GM23338 (cell line): ENCODE results near the gene MYF5. TPM values are rescaled to one million over a fixed set of nuclear protein-coding genes. Genes with fewer than 3 reads are reported as not detected.
A peak's percentile ranks its signal among the peaks of the same experiment; 100 is the strongest.

Experiments
- ATAC-seq: fragments of 200-7000 bp; cut with Tn5 transposase; 3 replicates; pipeline ENCODE4 v1.9.1; 2020
- DNase-seq: peaks from one replicate; pipeline ENCODE4 v3.0.0-alpha.2; 2015; ENCODE audit warnings: low spot score
- H2AFZ ChIP-seq: fragments of 200-600 bp; sonication (generic); 2 replicates; pipeline ENCODE4 v1.8.0; 2016; ENCODE audit warnings: antibody characterized with exemption, mild to moderate bottlenecking, moderate library complexity
- H3F3A ChIP-seq: fragments of 200-600 bp; sonication (generic); replicated peaks from 2 replicates; pipeline ENCODE4 v1.8.0; 2017; ENCODE audit warnings: antibody characterized with exemption, mixed run types, low read depth
- H3K27ac ChIP-seq: fragments of 200-600 bp; sonication (generic); 2 replicates; pipeline ENCODE4 v1.6.1; 2016; ENCODE audit warnings: low read depth
- H3K27me3 ChIP-seq: fragments of 200-600 bp; sonication (generic); 2 replicates; pipeline ENCODE4 v1.8.0; 2016; ENCODE audit warnings: mild to moderate bottlenecking, mixed run types, moderate library complexity; ENCODE audit not compliant: insufficient read depth
- H3K36me3 ChIP-seq: fragments of 200-600 bp; sonication (generic); 2 replicates; pipeline ENCODE4 v1.8.0; 2016; ENCODE audit warnings: mild to moderate bottlenecking; ENCODE audit not compliant: insufficient read depth
- H3K4me1 ChIP-seq: fragments of 200-600 bp; sonication (generic); 2 replicates; pipeline ENCODE4 v1.8.0; 2016; ENCODE audit warnings: mild to moderate bottlenecking, moderate library complexity; ENCODE audit not compliant: insufficient read depth
- H3K4me2 ChIP-seq: fragments of 200-600 bp; sonication (generic); 2 replicates; pipeline ENCODE4 v1.7.1; 2017; ENCODE audit warnings: mixed run types
- H3K4me3 ChIP-seq: fragments of 200-600 bp; sonication (generic); 2 replicates; pipeline ENCODE4 v1.6.1; 2016; ENCODE audit warnings: mixed run types
- H3K79me2 ChIP-seq: fragments of 200-600 bp; sonication (generic); replicated peaks from 2 replicates; pipeline ENCODE4 v1.8.0; 2017; ENCODE audit warnings: mild to moderate bottlenecking; ENCODE audit not compliant: insufficient read depth
- H3K9me2 ChIP-seq: fragments of 200-600 bp; sonication (generic); 2 replicates; pipeline ENCODE4 v1.8.0; 2017; ENCODE audit not compliant: insufficient read depth
- H4K20me1 ChIP-seq: fragments of 200-600 bp; sonication (generic); replicated peaks from 2 replicates; pipeline ENCODE4 v1.8.0; 2017; ENCODE audit warnings: mild to moderate bottlenecking; ENCODE audit not compliant: insufficient read depth
- H3K27ac Mint-ChIP-seq: 2 replicates; pipeline ENCODE4 v1.8.0; 2020; ENCODE audit warnings: inconsistent platforms, mild to moderate bottlenecking, moderate library complexity, mixed read lengths
- H3K27me3 Mint-ChIP-seq: 3 replicates; pipeline ENCODE4 v1.8.0; 2022; ENCODE audit warnings: low read depth, mild to moderate bottlenecking, moderate library complexity, mixed read lengths, inconsistent platforms; ENCODE audit not compliant: insufficient read depth, poor library complexity
- H3K36me3 Mint-ChIP-seq: 3 replicates; pipeline ENCODE4 v1.8.0; 2021; ENCODE audit warnings: low read depth, mild to moderate bottlenecking, inconsistent platforms, moderate library complexity, mixed read lengths
- H3K4me1 Mint-ChIP-seq: 3 replicates; pipeline ENCODE4 v1.8.0; 2020; ENCODE audit warnings: mild to moderate bottlenecking, inconsistent platforms, mixed read lengths
- H3K4me3 Mint-ChIP-seq: 3 replicates; pipeline ENCODE4 v1.8.0; 2021; ENCODE audit warnings: moderate library complexity, mild to moderate bottlenecking, inconsistent platforms, mixed read lengths
- H3K9me3 Mint-ChIP-seq: 3 replicates; pipeline ENCODE4 v1.8.0; 2020; ENCODE audit warnings: moderate library complexity, mild to moderate bottlenecking, inconsistent platforms, mixed read lengths
- CREB1 ChIP-seq: fragments of 250-450 bp; sonication (Bioruptor Pico); IDR thresholded peaks from 2 replicates; pipeline ENCODE4 v1.5.0; 2020; ENCODE audit warnings: low read depth, mild to moderate bottlenecking, moderate library complexity
- EZH2phosphoT487 ChIP-seq: fragments of 200-600 bp; sonication (generic); IDR thresholded peaks from one replicate; pipeline ENCODE4 v1.8.1; 2018; ENCODE audit warnings: antibody characterized with exemption; ENCODE audit not compliant: unreplicated experiment
- NANOG ChIP-seq: IDR thresholded peaks from 2 replicates; pipeline ENCODE4 v1.6.1; 2016; ENCODE audit warnings: antibody characterized with exemption, borderline replicate concordance
- POLR2AphosphoS5 ChIP-seq: IDR thresholded peaks from 2 replicates; pipeline ENCODE4 v1.6.1; 2016; ENCODE audit warnings: antibody characterized with exemption, low read depth
- REST ChIP-seq: IDR thresholded peaks from one replicate; pipeline ENCODE4 v1.6.1; 2018; ENCODE audit warnings: antibody characterized with exemption; ENCODE audit not compliant: unreplicated experiment
- ZNF462 ChIP-seq: fragments of 250-450 bp; sonication (Bioruptor Pico); IDR thresholded peaks from 2 replicates; pipeline ENCODE4 v1.5.0; 2020; ENCODE audit warnings: mild to moderate bottlenecking, moderate library complexity
- polyA plus RNA-seq: library from polyadenylated mRNA; unstranded; fragments of >200 nt; fragmentation: Nextera tagmentation; extraction: Ambion mirVana; gene quantifications from 2 replicates; pipeline ENCODE4 v1.2.1, GENCODE V29; 2016
- total RNA-seq: library from RNA; depleted of rRNA; stranded (reverse); fragments of >200 nt; shearing (Covaris generic); gene quantifications from 2 replicates; pipeline ENCODE4 v1.2.3, GENCODE V29; 2014

The MYF5 gene
- total and polyA plus RNA-seq, 2 experiments from 2014 or later = not detected

GRCh38 chr12:80684077-80684495 is 32.6 kb upstream of the MYF5 start:
- DNase-seq (peak; percentile 93), ATAC-seq (peak; percentile 100)
- TF ChIP-seq POLR2AphosphoS5 (0 out of 2 replicates have a peak, but pooled peaks have one; percentile 33), NANOG (peak; percentile 35; the same call in 1 of the 2 replicates), ZNF462 (CRISPR knock-in tag) (no peak; the same call in 1 of the 2 replicates), CREB1 (CRISPR knock-in tag) (peak; percentile 75), EZH2phosphoT487 (no peak), REST (no peak)
- H3K4me1 Mint-ChIP-seq = peaks cover 24% of the 10 kb centered on the region
- H3K4me3 Mint-ChIP-seq = peak overlapping the region; percentile 58
- peaks cover 14% of the 10 kb centered on the region; the same call in 1 of the 2 replicates for H3K4me1 ChIP-seq
- no peaks in the 10 kb centered on the region for H3K36me3 ChIP-seq
- no peaks in the 10 kb centered on the region for H3K27me3 ChIP-seq
- peak overlapping the region; percentile 86 for H3K27ac ChIP-seq
- H3K27ac Mint-ChIP-seq = peak overlapping the region; percentile 93
- peak overlapping the region; percentile 32 for H3K4me3 ChIP-seq
- H2AFZ ChIP-seq = no peak overlapping the region
- H3K9me3 Mint-ChIP-seq = no peaks in the 10 kb centered on the region
- no peaks in the 10 kb centered on the region for H3K27me3 Mint-ChIP-seq
- H3F3A ChIP-seq = no peaks in the 10 kb centered on the region
- no peaks in the 10 kb centered on the region for H3K9me2 ChIP-seq
- H3K79me2 ChIP-seq = no peaks in the 10 kb centered on the region
- peak overlapping the region; percentile 70 for H3K4me2 ChIP-seq
- peaks cover 4% of the 10 kb centered on the region; the same call in 2 of the 3 replicates for H3K36me3 Mint-ChIP-seq
- no peaks in the 10 kb centered on the region for H4K20me1 ChIP-seq
